Esophagus muscularis mucosa (tissue), 3 donors: Measurements from ENCODE around the gene TTC34.

Source experiments
- POLR2A ChIP-seq: fragments of 450-650 bp; IDR thresholded peaks from one replicate; pipeline ENCODE4 v1.6.1; 2017; ENCODE audit warnings: antibody characterized with exemption, moderate library complexity, mild to moderate bottlenecking, low read depth
- TF ChIP-seq, protein P1 (sequence below), 3 experiments: fragments of 200-600 bp in 2 of 3; fragments of 450-650 bp in 1 of 3; sonication (generic) in 2 of 3; IDR thresholded peaks; one replicate each; pipeline ENCODE4 v1.5.1; 2017 to 2019; ENCODE audit warnings: antibody characterized with exemption in 3 of 3, mild to moderate bottlenecking in 2 of 3, moderate library complexity in 1 of 3

DNA sequence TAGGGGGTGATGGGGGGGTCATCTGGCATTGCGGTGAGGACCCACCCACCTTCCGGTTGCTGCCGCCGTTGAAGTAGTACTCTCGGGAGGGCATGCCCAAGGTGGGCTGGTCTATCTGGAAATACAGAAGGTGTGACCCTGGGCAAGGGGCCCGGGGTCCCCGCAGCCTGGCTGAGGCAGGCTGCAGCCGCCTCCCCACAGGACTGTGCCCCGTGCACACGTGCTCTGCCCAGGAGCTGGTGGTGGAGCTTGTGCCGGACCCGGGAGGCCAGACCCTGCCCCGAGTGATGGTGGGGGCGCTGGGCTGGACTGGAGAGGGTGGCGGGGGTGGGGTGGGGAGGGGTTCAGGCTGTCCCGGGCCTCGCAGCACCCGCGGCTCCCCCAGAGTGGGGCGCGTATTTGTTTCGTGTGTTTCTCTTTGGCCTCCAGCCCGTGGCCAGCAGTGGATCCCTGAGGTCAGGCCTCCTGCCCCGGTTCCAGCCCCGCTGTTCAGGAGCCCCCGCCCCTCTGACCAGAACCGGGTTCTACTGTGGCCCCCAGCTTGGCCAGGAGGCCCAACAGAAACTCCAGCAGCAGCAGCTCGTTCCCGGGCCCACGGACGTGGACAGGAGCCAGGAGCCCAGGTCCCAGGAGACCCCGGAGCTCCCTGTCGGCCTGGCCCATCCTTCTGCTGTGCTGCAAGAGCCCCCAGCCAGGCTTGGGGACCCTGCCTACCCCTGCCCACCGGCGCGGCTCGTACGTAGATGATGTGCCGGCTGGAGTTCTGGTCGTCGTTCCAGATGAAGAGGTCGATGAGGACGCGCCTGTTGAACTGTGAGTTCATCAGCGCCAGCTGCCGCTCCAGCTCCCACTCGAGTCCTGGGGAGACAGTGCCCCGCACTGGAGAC, 195.7 kb downstream of the TTC34 start:
- TF ChIP-seq, protein P1, sequence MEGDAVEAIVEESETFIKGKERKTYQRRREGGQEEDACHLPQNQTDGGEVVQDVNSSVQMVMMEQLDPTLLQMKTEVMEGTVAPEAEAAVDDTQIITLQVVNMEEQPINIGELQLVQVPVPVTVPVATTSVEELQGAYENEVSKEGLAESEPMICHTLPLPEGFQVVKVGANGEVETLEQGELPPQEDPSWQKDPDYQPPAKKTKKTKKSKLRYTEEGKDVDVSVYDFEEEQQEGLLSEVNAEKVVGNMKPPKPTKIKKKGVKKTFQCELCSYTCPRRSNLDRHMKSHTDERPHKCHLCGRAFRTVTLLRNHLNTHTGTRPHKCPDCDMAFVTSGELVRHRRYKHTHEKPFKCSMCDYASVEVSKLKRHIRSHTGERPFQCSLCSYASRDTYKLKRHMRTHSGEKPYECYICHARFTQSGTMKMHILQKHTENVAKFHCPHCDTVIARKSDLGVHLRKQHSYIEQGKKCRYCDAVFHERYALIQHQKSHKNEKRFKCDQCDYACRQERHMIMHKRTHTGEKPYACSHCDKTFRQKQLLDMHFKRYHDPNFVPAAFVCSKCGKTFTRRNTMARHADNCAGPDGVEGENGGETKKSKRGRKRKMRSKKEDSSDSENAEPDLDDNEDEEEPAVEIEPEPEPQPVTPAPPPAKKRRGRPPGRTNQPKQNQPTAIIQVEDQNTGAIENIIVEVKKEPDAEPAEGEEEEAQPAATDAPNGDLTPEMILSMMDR (IDR thresholded peaks at IDR 0.05), result no peak
- TF ChIP-seq POLR2A, result no peak
